Activated naive CD4-positive, alpha-beta T cell treated with anti-CD3 and anti-CD28 coated beads, Interleukin-2, amount 50 U/mL, for 24 hours (primary cell): ENCODE data around the gene SLC9A5.

Experiments
- H3K27ac Mint-ChIP-seq: one replicate; pipeline ENCODE4 v1.8.0; 2021; ENCODE audit warnings: mild to moderate bottlenecking, mixed read lengths
- H3K27me3 Mint-ChIP-seq: one replicate; pipeline ENCODE4 v1.8.0; 2021; ENCODE audit warnings: mixed read lengths
- H3K36me3 Mint-ChIP-seq: one replicate; pipeline ENCODE4 v1.8.0; 2021; ENCODE audit warnings: mixed read lengths
- H3K4me1 Mint-ChIP-seq: one replicate; pipeline ENCODE4 v1.8.0; 2021; ENCODE audit warnings: mixed read lengths
- H3K4me3 Mint-ChIP-seq: one replicate; pipeline ENCODE4 v1.8.0; 2021; ENCODE audit warnings: mild to moderate bottlenecking, mixed read lengths
- H3K9me3 Mint-ChIP-seq: one replicate; pipeline ENCODE4 v1.8.0; 2021; ENCODE audit warnings: mixed read lengths

SLC9A5 gene

DNA sequence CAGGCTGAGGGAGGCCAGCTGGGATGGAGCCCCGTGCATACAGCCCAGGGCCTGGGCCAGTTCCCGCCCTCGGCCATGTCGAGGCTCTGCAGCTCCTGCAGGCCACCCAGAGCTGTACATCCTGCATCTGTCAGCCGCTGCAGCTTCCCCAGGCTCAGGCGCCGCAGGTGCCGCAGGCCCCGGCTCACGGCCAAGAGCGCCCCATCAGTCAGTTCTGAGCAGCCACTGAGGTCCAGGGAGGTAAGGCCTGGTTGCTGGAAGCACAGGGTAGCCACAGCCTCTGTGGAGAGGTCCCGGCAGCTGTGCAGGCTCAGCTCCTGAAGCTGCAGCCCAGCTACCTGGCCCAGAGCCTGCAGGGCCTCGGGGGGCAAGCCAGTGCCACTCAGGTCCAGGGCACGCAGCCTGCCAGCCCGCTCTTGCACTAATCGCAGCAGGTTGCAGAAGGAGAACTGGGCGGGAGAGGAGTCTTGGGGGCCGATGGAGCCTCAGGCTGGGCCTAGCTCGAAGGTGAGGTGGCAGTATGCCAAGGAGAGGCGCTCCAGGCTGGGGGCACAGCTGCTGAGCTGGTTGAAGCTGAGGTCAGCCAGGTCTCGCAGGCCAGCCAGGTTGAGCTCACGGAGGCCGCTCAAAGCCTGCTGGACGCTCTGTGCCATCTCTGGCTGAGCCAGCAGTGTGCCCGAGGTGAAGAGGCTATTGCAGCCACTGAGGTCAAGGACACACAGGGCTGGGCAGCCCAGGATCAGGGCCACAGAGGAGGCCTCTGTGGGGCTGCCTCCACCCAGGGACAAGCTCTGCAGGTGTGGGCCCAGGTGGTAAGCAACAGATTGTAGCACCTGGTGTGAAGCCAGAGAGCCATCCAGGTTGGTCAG, 38.5 kb upstream of the SLC9A5 start:
- Mint-ChIP-seq H3K36me3 (peaks cover 3% of the 10 kb centered on the region), H3K4me3 (no peak overlapping the region), H3K27ac (no peak overlapping the region), H3K4me1 (no peaks in the 10 kb centered on the region), H3K9me3 (no peaks in the 10 kb centered on the region), H3K27me3 (no peaks in the 10 kb centered on the region)

DNA sequence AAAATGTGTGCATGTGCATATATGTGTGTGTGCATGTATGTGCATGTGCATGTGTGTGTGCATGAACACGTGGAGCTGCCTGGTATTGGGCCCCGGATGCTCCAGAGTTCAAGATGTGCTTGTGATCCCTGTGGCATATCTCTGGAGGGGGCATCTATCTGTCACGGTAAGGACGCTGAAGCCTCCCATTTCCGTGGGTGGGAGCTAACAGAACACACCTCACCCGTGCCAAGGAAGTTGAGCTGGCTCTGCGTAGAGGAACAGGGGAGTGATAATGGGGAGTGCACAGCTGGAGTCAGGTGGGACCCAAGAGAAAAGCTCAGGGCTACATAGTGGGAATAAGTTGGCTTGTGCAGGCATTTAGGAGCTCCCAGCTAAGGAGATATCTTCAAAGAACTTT, 37.1 kb upstream of the SLC9A5 start:
- Mint-ChIP-seq H3K36me3 (peaks cover 2% of the 10 kb centered on the region), H3K4me3 (no peak overlapping the region), H3K27ac (no peak overlapping the region), H3K27me3 (no peaks in the 10 kb centered on the region), H3K4me1 (peaks cover 4% of the 10 kb centered on the region), H3K9me3 (no peaks in the 10 kb centered on the region)

DNA sequence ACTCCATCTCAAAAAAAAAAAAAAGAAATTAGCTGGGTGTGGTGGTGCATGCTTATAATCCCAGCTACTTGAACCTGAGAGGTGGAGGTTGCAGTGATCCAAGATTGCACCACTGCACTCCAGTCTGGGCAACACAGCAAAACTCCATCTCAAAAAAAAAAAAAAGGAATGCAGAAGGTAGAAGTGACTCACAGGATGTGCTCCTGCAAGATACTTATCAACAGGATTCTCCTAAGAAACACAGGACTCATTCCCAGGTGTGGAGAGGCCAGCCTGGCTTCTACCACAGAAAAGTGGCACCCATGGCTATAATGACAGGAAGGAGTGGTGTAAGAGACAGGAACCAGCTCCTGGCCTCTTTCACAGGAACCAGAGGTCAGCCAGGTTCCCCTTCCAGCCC, 36.0 kb upstream of the SLC9A5 start:
- H3K9me3 Mint-ChIP-seq: no peaks in the 10 kb centered on the region
- H3K27ac Mint-ChIP-seq: no peak overlapping the region
- H3K4me3 Mint-ChIP-seq: no peak overlapping the region
- peaks cover 5% of the 10 kb centered on the region for H3K36me3 Mint-ChIP-seq
- peaks cover 7% of the 10 kb centered on the region for H3K4me1 Mint-ChIP-seq
- no peaks in the 10 kb centered on the region for H3K27me3 Mint-ChIP-seq

DNA sequence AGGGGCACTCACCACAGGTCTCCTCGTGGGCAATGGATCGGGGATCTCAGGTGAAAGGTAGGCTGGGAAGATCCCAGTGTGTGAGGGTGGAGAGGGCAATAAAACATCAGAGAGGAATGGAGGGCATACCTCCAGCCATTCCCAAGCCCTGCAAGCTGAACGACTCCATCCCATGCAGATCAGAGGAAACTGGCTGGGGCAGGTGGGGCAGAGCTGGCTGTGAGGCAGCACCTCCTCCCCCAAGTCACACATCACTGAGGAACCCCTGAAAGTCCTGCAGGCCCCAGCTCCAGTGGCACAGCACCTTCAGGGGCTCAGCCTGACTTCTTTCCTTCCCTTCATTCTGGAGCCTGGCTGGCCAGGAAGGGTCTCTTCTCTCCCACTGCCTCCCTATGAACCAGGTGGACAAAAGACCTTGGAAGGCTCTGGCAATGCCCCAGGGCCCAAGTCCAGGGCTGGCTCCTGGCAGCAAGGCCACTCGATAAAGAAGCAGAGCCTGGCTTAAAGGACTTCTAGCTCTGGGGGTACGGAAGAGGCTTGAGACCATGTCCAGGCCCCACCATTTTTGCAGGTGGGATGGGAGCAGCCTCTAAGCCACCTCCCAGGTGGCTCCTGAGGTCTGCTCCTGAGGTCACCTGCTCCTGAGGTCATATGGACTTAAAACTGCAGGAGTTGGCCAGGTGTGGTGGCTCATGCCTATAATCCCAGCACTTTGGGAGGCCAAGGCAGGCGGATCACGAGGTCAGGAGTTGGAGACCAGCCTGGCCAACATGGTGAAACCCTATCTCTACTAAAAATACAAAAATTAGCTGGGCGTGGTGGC, 35.4 kb upstream of the SLC9A5 start:
- H3K36me3 Mint-ChIP-seq: peaks cover 5% of the 10 kb centered on the region
- H3K9me3 Mint-ChIP-seq: no peaks in the 10 kb centered on the region
- H3K4me1 Mint-ChIP-seq: peaks cover 7% of the 10 kb centered on the region
- H3K4me3 Mint-ChIP-seq: no peak overlapping the region
- no peaks in the 10 kb centered on the region for H3K27me3 Mint-ChIP-seq
- H3K27ac Mint-ChIP-seq: no peak overlapping the region

DNA sequence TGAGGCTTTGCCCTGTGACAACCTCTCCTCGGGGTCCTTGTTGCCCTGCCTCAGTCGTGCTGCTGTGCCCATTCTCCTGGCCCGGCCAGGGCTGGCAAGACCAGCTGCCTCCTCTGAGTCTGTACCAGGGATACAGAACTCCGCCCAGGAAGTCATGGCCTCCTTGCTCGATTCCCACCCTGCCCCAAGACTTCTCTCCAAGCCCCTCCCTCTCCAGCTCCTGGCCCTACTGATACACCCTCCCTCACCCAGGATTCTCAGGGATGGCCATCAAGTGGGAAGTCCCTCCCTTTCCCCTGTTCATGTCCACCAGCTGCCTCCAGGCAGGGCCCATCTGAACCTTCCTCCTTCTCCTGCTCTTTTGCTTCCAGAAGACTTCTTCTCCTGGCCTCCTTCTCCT, 33.1 kb upstream of the SLC9A5 start:
- Mint-ChIP-seq H3K4me1 (peaks cover 7% of the 10 kb centered on the region), H3K36me3 (peaks cover 7% of the 10 kb centered on the region), H3K27ac (no peak overlapping the region), H3K27me3 (no peaks in the 10 kb centered on the region), H3K4me3 (no peak overlapping the region), H3K9me3 (no peaks in the 10 kb centered on the region)

DNA sequence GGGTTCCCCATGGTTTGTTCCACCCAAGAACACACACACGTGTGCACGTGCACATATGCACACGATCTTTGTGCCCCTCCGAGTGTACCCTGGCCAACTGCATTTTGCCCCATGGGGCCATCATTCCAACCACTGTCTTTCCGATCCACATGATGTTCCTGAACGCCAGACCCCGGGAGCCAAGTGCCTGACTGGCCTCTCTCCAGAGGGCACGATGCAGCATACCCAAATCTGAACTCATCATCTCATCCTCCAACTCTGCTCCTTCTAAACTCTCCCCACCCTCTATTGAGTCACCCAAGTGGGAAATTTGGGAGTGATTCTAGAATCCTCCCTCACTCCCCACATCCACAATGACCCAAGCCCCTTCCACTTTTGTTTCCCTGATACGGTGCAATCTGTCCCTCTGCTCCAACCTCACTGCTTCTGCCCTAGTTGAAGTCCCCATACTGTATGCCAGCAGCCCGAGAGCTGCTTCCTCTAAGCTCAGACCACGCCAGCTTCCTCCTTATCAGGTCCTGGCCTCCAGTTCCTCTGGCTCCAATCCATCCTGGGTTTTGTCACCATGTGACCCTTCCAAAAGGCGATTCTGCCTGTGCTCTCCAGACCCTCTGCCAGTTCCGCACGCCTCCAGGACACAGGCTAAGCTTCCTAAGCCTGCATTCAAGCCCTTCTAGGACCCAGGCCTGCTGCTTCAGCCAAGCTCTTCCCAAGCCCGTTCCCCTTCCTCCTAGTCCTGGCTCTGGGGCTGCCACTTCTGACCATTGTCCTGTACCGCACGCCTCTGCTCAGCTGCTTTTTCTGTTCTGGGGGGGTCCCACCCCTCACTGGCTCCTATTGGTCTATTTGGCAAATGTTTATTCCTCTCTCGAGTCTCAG, 31.9 kb upstream of the SLC9A5 start:
- Mint-ChIP-seq H3K9me3 (no peaks in the 10 kb centered on the region), H3K36me3 (peaks cover 7% of the 10 kb centered on the region), H3K27ac (no peak overlapping the region), H3K27me3 (no peaks in the 10 kb centered on the region), H3K4me1 (peaks cover 7% of the 10 kb centered on the region), H3K4me3 (no peak overlapping the region)

DNA sequence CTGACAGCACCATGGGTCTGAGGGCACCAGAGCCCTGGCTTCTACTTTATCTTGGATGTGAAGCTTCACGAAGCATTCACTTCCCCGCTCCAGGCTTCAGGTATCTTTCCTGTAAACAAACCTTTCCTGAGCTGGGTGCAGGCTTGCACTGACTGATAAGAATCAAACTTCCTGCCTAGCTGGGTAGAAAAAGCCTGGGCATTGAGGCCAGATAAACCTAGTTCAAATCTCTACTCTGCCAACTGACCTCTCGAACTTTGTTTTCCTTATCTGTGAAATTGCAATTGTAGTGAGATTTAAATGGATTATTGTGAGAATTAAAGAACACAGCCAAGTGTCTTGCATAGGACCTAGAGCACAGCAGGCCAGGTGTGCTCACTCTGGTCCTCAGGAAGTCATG, 24.8 kb upstream of the SLC9A5 start:
- H3K27ac Mint-ChIP-seq: peak overlapping the region; percentile 91
- H3K4me1 Mint-ChIP-seq: peaks cover 51% of the 10 kb centered on the region
- no peaks in the 10 kb centered on the region for H3K27me3 Mint-ChIP-seq
- no peak overlapping the region for H3K4me3 Mint-ChIP-seq
- H3K9me3 Mint-ChIP-seq: no peaks in the 10 kb centered on the region
- H3K36me3 Mint-ChIP-seq: peaks cover 7% of the 10 kb centered on the region

DNA sequence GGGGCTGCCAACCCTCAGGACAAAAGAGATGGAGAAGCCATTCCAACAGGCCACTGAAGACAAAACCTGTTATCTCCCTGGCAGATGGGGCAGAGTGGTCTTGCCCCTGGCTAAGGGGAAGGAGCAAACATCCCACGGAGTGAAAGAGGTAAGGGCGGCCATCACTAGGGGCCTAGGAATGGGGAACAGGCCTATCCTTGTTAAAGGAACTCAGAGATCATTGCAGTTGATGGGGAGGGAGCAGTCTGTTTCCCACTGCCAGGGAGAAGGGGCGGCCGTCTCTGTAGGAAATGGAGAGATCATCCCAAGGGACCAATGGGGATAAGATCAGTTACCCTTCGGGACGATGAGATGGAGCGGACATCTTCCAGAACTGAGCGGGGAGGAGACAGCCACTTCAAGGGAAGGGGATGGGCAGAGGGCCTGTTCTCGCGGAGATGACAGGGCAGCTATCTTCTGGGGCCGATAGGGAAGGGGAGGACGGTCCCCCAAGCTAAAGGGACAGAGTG, 22.4 kb upstream of the SLC9A5 start:
- H3K9me3 Mint-ChIP-seq: no peaks in the 10 kb centered on the region
- peak overlapping the region; percentile 99 for H3K4me3 Mint-ChIP-seq
- H3K27ac Mint-ChIP-seq: peak overlapping the region; percentile 99
- no peaks in the 10 kb centered on the region for H3K27me3 Mint-ChIP-seq
- H3K4me1 Mint-ChIP-seq: peaks cover 51% of the 10 kb centered on the region
- peaks cover 7% of the 10 kb centered on the region for H3K36me3 Mint-ChIP-seq

DNA sequence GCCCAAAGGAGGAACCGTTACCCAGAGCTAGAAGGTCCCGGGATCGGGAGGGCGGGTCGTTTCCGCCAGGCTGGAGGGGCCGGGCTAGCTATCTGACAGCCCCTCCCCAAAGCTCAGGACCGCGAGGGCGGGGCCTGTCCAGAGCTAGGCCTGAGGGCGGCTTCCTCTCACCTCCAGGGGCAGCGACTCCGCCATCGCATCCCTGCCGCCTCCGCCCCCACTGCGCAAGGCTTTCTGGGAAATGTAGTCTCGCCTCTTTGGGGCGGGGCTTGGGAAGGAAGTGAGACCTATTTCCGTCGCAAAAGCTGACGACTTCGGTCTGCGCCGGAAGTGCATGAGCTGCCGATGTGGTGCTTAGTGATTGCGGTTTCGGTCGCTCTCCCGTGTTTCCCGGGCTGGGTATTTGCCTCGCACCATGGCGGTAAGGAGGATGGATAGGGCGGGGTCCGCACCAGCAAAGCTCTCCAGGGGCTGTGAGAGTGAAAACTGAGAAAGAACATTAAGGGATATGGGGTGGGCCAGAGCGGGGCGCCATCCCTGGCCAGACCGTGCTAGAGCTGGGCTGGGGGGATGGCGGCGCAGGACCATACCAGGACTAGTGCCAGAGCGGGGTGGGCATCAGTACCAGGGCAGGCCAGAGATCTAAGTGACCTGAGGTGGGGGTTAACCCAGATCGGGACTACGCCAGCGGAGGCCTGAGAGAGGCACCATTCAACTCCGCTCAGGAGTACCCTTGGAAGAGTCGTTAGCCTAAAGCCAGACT, 21.8 kb upstream of the SLC9A5 start, which contains the start of gene TMEM208:
Gene TMEM208 (plus strand): TSS at position 327 of the 763 bp plus-strand sequence. CDS start 89 bp downstream, at position 416.
- no peaks in the 10 kb centered on the region for H3K9me3 Mint-ChIP-seq
- H3K4me3 Mint-ChIP-seq: peak within 1 kb of the TSS; percentile 99
- H3K27ac Mint-ChIP-seq: peak within 1 kb of the TSS; percentile 99
- H3K36me3 Mint-ChIP-seq: peaks cover 7% of the 10 kb centered on the region
- H3K4me1 Mint-ChIP-seq: peaks cover 51% of the 10 kb centered on the region
- no peaks in the 10 kb centered on the region for H3K27me3 Mint-ChIP-seq

DNA sequence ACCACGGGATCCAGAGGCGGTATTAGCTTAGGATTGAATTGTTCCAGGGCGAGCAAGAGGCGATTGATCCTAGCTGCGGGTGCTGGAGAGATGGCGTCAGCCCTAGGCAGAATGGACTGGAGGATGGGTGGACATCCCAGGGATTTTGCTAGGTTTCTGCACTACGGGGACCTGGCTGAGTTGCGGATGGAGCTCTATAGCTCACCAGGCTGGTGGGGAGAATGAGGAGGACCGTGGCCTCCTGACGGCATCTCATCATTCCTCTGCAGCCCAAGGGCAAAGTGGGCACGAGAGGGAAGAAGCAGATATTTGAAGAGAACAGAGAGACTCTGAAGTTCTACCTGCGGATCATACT, 21.2 kb upstream of the SLC9A5 start:
- Mint-ChIP-seq H3K36me3 (peaks cover 7% of the 10 kb centered on the region), H3K4me1 (peaks cover 51% of the 10 kb centered on the region)

DNA sequence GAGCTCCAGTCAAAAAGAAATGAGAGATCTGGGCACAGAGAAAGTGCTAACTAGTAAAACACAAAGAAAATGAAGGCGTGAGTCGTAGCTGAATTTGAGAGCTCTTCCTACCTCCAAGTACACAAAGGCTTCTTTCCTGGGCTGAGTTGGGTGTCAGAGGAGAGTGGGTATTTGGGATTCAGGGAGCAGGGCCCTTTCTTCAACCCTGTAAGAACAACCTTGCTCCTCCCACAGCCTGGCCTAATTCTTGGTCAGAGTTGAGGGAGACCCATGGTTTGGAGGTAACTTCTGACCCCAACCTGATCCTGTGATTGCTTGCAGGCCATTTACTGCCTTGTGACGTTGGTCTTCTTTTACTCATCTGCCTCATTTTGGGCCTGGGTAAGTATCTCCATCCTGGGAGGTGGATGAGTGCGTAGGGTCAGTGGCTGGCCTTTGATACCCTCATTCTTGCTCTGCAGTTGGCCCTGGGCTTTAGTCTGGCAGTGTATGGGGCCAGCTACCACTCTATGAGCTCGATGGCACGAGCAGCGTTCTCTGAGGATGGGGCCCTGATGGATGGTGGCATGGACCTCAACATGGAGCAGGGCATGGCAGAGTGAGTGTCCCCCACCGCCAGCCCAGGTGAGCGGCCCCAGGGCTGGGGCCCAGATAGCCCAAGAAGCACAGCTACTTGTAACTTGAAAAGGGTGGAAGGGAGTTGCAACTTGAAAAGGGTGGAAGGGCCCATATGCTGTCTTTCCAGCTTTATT, 20.6 kb upstream of the SLC9A5 start:
- peaks cover 7% of the 10 kb centered on the region for H3K36me3 Mint-ChIP-seq

More for the DNA sequence above, 21.2 kb upstream of the SLC9A5 start:
- H3K9me3 Mint-ChIP-seq: no peaks in the 10 kb centered on the region
- peak overlapping the region; percentile 99 for H3K4me3 Mint-ChIP-seq
- no peaks in the 10 kb centered on the region for H3K27me3 Mint-ChIP-seq
- H3K27ac Mint-ChIP-seq: peak overlapping the region; percentile 99

DNA sequence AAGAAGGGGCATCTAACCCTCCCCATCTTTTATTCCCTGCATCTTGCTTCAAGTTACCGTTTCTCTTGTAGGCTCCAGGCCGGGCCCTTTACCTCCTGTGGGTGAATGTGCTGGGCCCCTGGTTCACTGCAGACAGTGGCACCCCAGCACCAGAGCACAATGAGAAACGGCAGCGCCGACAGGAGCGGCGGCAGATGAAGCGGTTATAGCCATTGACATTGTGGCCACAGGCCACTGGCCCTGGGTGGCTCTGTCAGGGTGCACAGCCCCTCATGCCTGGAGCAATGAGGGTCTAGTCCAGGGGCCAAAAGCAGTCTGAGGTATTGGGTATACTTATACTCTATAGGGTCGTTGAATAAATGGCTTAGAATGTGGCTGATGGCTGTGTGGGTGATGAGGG, 19.9 kb upstream of the SLC9A5 start:
- H3K9me3 Mint-ChIP-seq: no peaks in the 10 kb centered on the region

More for the DNA sequence above, 20.6 kb upstream of the SLC9A5 start:
- peak overlapping the region; percentile 99 for H3K27ac Mint-ChIP-seq
- H3K27me3 Mint-ChIP-seq: no peaks in the 10 kb centered on the region
- H3K4me3 Mint-ChIP-seq: peak overlapping the region; percentile 99
- H3K4me1 Mint-ChIP-seq: peaks cover 46% of the 10 kb centered on the region
- H3K9me3 Mint-ChIP-seq: no peaks in the 10 kb centered on the region

DNA sequence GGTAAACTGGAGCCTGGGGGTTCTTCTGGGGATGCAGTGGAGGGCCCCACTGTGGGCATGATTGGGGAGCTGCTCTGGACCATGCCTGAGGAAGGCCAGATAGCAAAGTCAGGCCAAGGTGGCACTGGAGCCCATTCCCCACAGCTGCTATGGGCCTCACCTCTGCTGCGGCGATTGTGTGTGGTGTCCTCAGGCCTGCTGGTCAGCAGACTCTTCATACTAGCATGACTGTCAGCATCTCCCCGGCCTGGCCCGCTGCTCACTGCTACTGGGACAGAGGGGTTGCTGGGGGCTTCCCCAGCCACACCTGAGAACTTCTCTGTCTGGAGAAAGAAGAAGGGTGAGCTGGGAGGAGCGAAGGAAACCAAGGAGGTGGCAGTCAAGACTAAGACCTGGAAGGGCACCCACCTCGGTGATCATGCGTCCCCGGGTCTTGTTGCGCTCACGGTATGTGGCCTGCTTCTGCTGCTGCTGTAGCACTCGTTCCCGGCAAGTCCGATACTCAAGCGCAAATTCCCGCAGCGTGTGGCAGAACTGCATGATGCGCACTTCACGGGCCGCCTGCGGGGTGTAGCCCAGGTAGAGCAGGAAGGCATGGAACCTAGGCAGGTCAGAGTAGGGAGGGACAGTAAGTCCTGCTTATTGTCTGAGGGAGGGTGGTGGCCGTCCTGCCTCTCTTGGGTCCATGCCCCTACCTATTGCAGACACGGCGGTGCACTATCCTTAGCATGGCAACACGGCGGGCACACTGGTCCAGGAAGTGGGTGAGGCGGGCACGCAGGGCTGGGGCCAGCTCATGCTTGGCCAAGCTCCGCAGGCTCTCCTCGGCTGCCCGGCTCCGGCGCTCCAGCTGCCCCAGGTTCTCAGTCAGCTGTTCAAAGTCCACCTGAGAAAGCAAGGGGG, 18.6 kb upstream of the SLC9A5 start:
- H3K4me3 Mint-ChIP-seq: peak overlapping the region; percentile 19
- H3K4me1 Mint-ChIP-seq: peaks cover 27% of the 10 kb centered on the region
- H3K27me3 Mint-ChIP-seq: no peaks in the 10 kb centered on the region
- H3K9me3 Mint-ChIP-seq: no peaks in the 10 kb centered on the region
- peaks cover 7% of the 10 kb centered on the region for H3K36me3 Mint-ChIP-seq
- no peak overlapping the region for H3K27ac Mint-ChIP-seq

More for the DNA sequence above, 19.9 kb upstream of the SLC9A5 start:
- peaks cover 40% of the 10 kb centered on the region for H3K4me1 Mint-ChIP-seq
- H3K36me3 Mint-ChIP-seq: peaks cover 7% of the 10 kb centered on the region
- no peak overlapping the region for H3K27ac Mint-ChIP-seq
- H3K27me3 Mint-ChIP-seq: no peaks in the 10 kb centered on the region
- peak overlapping the region; percentile 62 for H3K4me3 Mint-ChIP-seq
